ENCODE measurements around the gene KLHL25. TPM values are rescaled to one million over a fixed set of nuclear protein-coding genes. Genes with fewer than 3 reads are reported as not detected.

KLHL25 gene
- total and polyA plus RNA-seq, 11 donors = 2.2 to 12.9 (median 4.3) TPM

DNA sequence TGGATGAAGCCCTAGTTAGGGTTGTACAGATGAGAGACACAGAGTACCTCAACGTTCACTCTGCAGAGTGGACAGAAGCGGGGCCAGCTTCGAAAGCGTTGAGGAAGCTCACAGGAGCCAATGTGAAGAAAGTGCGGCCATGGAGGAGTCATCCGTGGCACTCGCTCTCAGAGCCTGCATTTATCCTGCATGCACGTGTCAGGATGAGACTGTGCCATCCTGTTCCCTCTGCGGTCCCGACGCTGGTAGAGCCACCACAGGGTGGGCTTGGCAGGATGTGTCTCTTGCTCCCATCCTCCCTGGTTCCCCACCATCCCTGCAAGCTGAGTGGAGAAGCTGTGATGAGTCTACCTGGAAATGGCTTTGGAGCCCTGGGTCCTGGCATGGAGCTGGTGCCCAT is 39.3 kb downstream of the KLHL25 start:
- ATAC-seq (no peak), DNase-seq (peak in 2 of 5 donors; percentile 15 to 22)
- Histone ChIP-seq H3K4me3 (no peak overlapping the region), H3K36me3 (peaks cover 0 to 5% (median 0%) of the 10 kb centered on the region in 9 donors), H3K27me3 (no peaks in the 10 kb centered on the region), H3K27ac (peak overlapping the region in 1 of 12 donors; percentile 11), H3K4me1 (peaks cover 0 to 78% (median 31%) of the 10 kb centered on the region in 12 donors), H3K9me3 (no peaks in the 10 kb centered on the region)
- TF ChIP-seq POLR2A (IDR thresholded peaks at IDR 0.05) = no peak
- no peak for TF ChIP-seq CTCF (IDR thresholded peaks at IDR 0.05)
- intact Hi-C loops (cut with DNase I) = loop anchor here in 1 of 10 donors (5.0 kb wide), 1 partner anchor 77 kb away; no protein-coding TSS in a partner anchor
- WGBS, 4 donors = 85 to 90% (median 88%) methylated on average over 11 of the region's 11 CpGs

GRCh38 chr15:85754989-85755388 is 39.7 kb downstream of the KLHL25 start:
- TF ChIP-seq CTCF (IDR thresholded peaks at IDR 0.05) (no peak), POLR2A (IDR thresholded peaks at IDR 0.05) (no peak)
- Histone ChIP-seq H3K4me3 (no peak overlapping the region), H3K27me3 (no peaks in the 10 kb centered on the region), H3K9me3 (no peaks in the 10 kb centered on the region), H3K36me3 (peaks cover 0 to 1% (median 0%) of the 10 kb centered on the region in 9 donors), H3K27ac (peak overlapping the region in 1 of 12 donors; percentile 11), H3K4me1 (peaks cover 0 to 80% (median 33%) of the 10 kb centered on the region in 12 donors)
- 26 to 59% (median 44%) methylated on average over 6 to 7 of the region's 7 CpGs for WGBS, 4 donors
- ATAC-seq = peak; percentile 22 to 48 (median 38)
- intact Hi-C loops (cut with DNase I) = loop anchor here in 4 of 10 donors (5.0 kb wide), 2 partner anchors 37 to 77 kb away; partner anchors contain the start of gene KLHL25 (in 4 of the 4)
- DNase-seq = peak in 4 of 5 donors; percentile 70 to 83 (median 74)

DNA sequence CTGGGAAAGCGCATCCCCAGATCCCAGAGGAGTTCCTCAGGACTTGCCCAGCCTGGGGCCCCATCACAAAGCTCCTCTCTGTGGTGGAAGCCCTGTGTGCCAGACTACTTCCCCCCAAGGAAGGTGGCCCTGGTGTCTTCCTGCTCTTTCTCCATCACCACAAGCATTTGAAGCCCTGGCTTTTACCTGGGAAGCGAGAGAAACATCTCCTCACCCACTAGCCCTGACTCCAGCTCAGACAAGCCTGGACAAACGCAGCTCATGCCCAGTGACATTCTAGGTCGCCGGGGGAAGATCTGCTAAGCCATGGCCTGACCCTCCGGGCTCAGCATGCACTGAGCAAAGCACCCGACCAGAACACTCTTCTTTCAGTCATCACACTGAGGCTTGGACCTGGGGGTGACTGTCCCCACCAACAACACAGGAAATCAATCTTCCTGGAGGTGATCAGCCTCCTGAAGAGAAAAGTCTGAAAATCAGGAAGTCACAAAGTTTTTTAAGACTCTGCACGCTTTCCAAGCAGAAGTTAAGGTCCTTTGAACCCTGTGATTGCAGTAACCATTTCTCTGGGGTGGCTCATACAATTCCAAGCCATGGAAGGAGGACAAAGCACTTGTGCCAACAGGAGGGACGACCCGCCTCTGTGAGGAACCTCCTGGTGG is 40.8 kb downstream of the KLHL25 start:
- Histone ChIP-seq H3K9me3 (no peaks in the 10 kb centered on the region), H3K27ac (no peak overlapping the region), H3K36me3 (peaks cover 0 to 4% (median under 1%) of the 10 kb centered on the region in 9 donors), H3K27me3 (no peaks in the 10 kb centered on the region), H3K4me3 (no peak overlapping the region), H3K4me1 (peaks cover 0 to 82% (median 36%) of the 10 kb centered on the region in 12 donors)
- 90 to 93% (median 92%) methylated on average over 10 of the region's 10 CpGs for WGBS, 4 donors
- ATAC-seq = no peak
- TF ChIP-seq POLR2A (IDR thresholded peaks at IDR 0.05) (no peak), CTCF (IDR thresholded peaks at IDR 0.05) (no peak)
- DNase-seq = peak in 2 of 5 donors; percentile 13 to 23
- intact Hi-C loops (cut with DNase I) = loop anchor here in 4 of 10 donors (5.0 kb wide), 2 partner anchors 38 to 78 kb away; partner anchors contain the start of gene KLHL25 (in 4 of the 4)

GRCh38 chr15:85753261-85753660 is 41.5 kb downstream of the KLHL25 start:
- H3K4me1 ChIP-seq = peaks cover 4 to 82% (median 38%) of the 10 kb centered on the region in 12 donors
- TF ChIP-seq POLR2A (IDR thresholded peaks at IDR 0.05) (no peak), CTCF (IDR thresholded peaks at IDR 0.05) (no peak)
- no peaks in the 10 kb centered on the region for H3K9me3 ChIP-seq
- no peak overlapping the region for H3K27ac ChIP-seq
- H3K36me3 ChIP-seq = peaks cover 0 to 11% (median 7%) of the 10 kb centered on the region in 9 donors
- no peaks in the 10 kb centered on the region for H3K27me3 ChIP-seq
- intact Hi-C loops (cut with DNase I) = loop anchor here in 4 of 10 donors (5.0 kb wide), 2 partner anchors 39 to 79 kb away; partner anchors contain the start of gene KLHL25 (in 4 of the 4)
- 79 to 100% (median 96%) methylated on average over 1 of the region's 1 CpG for WGBS, 4 donors
- no peak for DNase-seq
- no peak for ATAC-seq
- no peak overlapping the region for H3K4me3 ChIP-seq
